ENCODE measurements around the gene DDX25. TPM values are rescaled to one million over a fixed set of nuclear protein-coding genes. Genes with fewer than 3 reads are reported as not detected.

Gene DDX25
- total and polyA plus RNA-seq, 9 of the 15 experiments (the other 6 are each of a cell fraction or from before 2014, with no cell fraction given): not detected

DNA sequence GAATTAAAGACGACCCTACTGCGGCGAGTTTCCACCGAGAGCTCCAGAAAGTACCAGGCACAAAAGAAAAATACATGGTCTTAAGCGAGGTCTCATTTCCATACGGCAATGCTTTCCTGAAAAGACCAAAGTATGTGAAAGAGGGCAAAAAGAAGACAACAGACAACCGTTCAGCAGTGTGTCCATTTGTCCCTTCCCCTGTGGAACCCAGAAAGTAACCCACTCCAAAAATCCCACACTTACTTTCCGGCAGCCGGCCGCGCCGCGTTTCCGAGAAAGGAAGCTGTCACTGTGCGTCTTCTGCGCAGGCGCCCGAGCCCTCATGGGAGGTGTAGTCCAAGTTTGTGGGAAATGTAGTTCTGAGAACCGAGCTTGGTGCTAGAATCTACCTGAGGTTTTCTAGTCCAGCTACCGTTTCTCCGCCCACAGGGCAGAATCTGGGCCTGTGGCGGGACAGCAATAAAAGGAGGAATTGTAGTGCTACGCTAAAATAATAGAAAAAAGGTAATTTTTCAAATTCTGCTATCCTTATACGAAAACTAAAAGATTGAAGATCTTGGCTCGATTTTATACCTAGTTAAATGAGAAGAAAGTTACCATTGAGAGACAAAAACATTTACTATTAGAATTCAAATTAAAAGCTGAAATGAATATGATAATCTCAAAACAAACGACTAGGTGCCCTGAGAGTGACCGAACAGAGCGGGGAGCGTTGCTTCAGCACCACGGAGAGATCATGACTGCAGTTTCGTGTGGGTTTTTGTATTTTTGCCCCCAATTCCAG is 1.2 kb upstream of the DDX25 start, which contains the start of gene PUS3 (continued):
- TF ChIP-seq ZNF589 (CRISPR knock-in tag; IDR thresholded peaks at IDR 0.05; ENCODE audit: low read depth) (peak; percentile 39; the same call in 1 of the 2 replicates), WHSC1 (IDR thresholded peaks at IDR 0.05; ENCODE audit: low read length) (no peak), SREBF2 (CRISPR knock-in tag; IDR thresholded peaks at IDR 0.05) (no peak), ZZZ3 (IDR thresholded peaks at IDR 0.05) (no peak), RBM39 (optimal IDR thresholded peaks at IDR 0.05; ENCODE audit: low read depth, low read length) (no peak), CEBPB (tag; IDR thresholded peaks at IDR 0.05) (no peak), MTA1 (IDR thresholded peaks at IDR 0.05; ENCODE audit: borderline replicate concordance) (no peak), ZNF347 (CRISPR knock-in tag; IDR thresholded peaks at IDR 0.05; ENCODE audit: low read depth) (no peak), CCNT2 (IDR thresholded peaks at IDR 0.05; ENCODE audit: borderline replicate concordance, extremely low read depth, insufficient read length, low read depth, low read length) (no peak), CXXC5 (CRISPR knock-in tag; IDR thresholded peaks at IDR 0.05) (peak; percentile 92), TCF3 (CRISPR knock-in tag; IDR thresholded peaks at IDR 0.05) (no peak)
- TF ChIP-seq, protein P1, sequence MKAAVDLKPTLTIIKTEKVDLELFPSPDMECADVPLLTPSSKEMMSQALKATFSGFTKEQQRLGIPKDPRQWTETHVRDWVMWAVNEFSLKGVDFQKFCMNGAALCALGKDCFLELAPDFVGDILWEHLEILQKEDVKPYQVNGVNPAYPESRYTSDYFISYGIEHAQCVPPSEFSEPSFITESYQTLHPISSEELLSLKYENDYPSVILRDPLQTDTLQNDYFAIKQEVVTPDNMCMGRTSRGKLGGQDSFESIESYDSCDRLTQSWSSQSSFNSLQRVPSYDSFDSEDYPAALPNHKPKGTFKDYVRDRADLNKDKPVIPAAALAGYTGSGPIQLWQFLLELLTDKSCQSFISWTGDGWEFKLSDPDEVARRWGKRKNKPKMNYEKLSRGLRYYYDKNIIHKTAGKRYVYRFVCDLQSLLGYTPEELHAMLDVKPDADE (conservative IDR thresholded peaks at IDR 0.05; ENCODE audit: control insufficient read depth, low read depth, low read length): no peak
- TF ChIP-seq, protein P2, sequence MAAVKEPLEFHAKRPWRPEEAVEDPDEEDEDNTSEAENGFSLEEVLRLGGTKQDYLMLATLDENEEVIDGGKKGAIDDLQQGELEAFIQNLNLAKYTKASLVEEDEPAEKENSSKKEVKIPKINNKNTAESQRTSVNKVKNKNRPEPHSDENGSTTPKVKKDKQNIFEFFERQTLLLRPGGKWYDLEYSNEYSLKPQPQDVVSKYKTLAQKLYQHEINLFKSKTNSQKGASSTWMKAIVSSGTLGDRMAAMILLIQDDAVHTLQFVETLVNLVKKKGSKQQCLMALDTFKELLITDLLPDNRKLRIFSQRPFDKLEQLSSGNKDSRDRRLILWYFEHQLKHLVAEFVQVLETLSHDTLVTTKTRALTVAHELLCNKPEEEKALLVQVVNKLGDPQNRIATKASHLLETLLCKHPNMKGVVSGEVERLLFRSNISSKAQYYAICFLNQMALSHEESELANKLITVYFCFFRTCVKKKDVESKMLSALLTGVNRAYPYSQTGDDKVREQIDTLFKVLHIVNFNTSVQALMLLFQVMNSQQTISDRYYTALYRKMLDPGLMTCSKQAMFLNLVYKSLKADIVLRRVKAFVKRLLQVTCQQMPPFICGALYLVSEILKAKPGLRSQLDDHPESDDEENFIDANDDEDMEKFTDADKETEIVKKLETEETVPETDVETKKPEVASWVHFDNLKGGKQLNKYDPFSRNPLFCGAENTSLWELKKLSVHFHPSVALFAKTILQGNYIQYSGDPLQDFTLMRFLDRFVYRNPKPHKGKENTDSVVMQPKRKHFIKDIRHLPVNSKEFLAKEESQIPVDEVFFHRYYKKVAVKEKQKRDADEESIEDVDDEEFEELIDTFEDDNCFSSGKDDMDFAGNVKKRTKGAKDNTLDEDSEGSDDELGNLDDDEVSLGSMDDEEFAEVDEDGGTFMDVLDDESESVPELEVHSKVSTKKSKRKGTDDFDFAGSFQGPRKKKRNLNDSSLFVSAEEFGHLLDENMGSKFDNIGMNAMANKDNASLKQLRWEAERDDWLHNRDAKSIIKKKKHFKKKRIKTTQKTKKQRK (IDR thresholded peaks at IDR 0.05; ENCODE audit: borderline replicate concordance, low read depth, low read length): no peak
- TF ChIP-seq, protein P3, sequence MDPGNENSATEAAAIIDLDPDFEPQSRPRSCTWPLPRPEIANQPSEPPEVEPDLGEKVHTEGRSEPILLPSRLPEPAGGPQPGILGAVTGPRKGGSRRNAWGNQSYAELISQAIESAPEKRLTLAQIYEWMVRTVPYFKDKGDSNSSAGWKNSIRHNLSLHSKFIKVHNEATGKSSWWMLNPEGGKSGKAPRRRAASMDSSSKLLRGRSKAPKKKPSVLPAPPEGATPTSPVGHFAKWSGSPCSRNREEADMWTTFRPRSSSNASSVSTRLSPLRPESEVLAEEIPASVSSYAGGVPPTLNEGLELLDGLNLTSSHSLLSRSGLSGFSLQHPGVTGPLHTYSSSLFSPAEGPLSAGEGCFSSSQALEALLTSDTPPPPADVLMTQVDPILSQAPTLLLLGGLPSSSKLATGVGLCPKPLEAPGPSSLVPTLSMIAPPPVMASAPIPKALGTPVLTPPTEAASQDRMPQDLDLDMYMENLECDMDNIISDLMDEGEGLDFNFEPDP (CRISPR knock-in tag; IDR thresholded peaks at IDR 0.05): no peak
- TF ChIP-seq, protein P4, sequence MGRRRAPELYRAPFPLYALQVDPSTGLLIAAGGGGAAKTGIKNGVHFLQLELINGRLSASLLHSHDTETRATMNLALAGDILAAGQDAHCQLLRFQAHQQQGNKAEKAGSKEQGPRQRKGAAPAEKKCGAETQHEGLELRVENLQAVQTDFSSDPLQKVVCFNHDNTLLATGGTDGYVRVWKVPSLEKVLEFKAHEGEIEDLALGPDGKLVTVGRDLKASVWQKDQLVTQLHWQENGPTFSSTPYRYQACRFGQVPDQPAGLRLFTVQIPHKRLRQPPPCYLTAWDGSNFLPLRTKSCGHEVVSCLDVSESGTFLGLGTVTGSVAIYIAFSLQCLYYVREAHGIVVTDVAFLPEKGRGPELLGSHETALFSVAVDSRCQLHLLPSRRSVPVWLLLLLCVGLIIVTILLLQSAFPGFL (CRISPR knock-in tag; IDR thresholded peaks at IDR 0.05): no peak
- TF ChIP-seq, protein P5, sequence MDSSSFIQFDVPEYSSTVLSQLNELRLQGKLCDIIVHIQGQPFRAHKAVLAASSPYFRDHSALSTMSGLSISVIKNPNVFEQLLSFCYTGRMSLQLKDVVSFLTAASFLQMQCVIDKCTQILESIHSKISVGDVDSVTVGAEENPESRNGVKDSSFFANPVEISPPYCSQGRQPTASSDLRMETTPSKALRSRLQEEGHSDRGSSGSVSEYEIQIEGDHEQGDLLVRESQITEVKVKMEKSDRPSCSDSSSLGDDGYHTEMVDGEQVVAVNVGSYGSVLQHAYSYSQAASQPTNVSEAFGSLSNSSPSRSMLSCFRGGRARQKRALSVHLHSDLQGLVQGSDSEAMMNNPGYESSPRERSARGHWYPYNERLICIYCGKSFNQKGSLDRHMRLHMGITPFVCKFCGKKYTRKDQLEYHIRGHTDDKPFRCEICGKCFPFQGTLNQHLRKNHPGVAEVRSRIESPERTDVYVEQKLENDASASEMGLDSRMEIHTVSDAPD (CRISPR knock-in tag; IDR thresholded peaks at IDR 0.05): no peak
- TF ChIP-seq, protein P6, sequence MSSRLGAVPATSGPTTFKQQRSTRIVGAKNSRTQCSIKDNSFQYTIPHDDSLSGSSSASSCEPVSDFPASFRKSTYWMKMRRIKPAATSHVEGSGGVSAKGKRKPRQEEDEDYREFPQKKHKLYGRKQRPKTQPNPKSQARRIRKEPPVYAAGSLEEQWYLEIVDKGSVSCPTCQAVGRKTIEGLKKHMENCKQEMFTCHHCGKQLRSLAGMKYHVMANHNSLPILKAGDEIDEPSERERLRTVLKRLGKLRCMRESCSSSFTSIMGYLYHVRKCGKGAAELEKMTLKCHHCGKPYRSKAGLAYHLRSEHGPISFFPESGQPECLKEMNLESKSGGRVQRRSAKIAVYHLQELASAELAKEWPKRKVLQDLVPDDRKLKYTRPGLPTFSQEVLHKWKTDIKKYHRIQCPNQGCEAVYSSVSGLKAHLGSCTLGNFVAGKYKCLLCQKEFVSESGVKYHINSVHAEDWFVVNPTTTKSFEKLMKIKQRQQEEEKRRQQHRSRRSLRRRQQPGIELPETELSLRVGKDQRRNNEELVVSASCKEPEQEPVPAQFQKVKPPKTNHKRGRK (tag; IDR thresholded peaks at IDR 0.05): no peak

Data from K562 (cell line).